OCI-LY7 (cell line): ENCODE measurements around the gene DENND5B.
"Not testable (repeated sequence)": the region's sequence is repeated elsewhere in the genome, so short reads cannot be mapped to it uniquely, and the experiment has no call there.

Experiments
- EZH2phosphoT487 ChIP-seq: fragments of 200-600 bp; sonication (generic); IDR thresholded peaks from 2 replicates; pipeline ENCODE4 v1.6.1; 2018; ENCODE audit warnings: low read depth, borderline replicate concordance, mild to moderate bottlenecking, mixed run types, antibody characterized with exemption, low read length, moderate library complexity, mixed read lengths
- TF ChIP-seq, protein P1 (sequence below): fragments of 200-600 bp; sonication (generic); conservative IDR thresholded peaks from 2 replicates; pipeline ENCODE4 v1.5.1; 2014; ENCODE audit warnings: mild to moderate bottlenecking, antibody characterized with exemption, low read length, moderate library complexity, mixed read lengths

DNA sequence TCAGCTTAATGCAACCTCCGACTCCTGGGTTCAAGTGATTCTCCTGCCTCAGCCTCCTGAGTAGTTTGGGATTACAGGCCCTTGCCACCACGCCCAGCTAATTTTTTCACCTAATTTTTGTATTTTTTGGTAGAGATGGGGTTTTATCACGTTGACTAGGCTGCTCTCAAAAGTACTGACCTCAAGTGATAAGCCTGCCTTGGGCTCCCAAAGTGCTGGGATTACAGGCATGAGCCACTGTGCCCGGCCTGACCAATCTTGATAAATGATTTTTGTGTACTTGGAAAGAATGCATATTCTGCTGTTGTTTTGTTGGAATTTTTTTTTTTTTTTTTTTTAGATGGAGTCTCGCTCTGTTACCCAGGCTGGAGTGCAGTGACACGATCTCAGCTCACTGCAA lies 215.5 kb downstream of the DENND5B start:
- TF ChIP-seq, protein P1, sequence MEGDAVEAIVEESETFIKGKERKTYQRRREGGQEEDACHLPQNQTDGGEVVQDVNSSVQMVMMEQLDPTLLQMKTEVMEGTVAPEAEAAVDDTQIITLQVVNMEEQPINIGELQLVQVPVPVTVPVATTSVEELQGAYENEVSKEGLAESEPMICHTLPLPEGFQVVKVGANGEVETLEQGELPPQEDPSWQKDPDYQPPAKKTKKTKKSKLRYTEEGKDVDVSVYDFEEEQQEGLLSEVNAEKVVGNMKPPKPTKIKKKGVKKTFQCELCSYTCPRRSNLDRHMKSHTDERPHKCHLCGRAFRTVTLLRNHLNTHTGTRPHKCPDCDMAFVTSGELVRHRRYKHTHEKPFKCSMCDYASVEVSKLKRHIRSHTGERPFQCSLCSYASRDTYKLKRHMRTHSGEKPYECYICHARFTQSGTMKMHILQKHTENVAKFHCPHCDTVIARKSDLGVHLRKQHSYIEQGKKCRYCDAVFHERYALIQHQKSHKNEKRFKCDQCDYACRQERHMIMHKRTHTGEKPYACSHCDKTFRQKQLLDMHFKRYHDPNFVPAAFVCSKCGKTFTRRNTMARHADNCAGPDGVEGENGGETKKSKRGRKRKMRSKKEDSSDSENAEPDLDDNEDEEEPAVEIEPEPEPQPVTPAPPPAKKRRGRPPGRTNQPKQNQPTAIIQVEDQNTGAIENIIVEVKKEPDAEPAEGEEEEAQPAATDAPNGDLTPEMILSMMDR = not testable (repeated sequence)
- not testable (repeated sequence) for TF ChIP-seq EZH2phosphoT487
